WI38 (cell line): ENCODE measurements around the gene MCRS1.

Experiments
- H3K4me3 ChIP-seq: 2 replicates; pipeline ENCODE4 v1.5.1; 2011; ENCODE audit warnings: low read depth, mild to moderate bottlenecking, control low read depth, low read length
- TF ChIP-seq, protein P1 (sequence below): IDR thresholded peaks from 2 replicates; pipeline ENCODE4 v1.5.1; 2012; ENCODE audit warnings: low read depth, mild to moderate bottlenecking, control low read depth, low read length

MCRS1 gene

GRCh38 chr12:49557917-49558215 is 10.1 kb downstream of the MCRS1 start:
- TF ChIP-seq, protein P1, sequence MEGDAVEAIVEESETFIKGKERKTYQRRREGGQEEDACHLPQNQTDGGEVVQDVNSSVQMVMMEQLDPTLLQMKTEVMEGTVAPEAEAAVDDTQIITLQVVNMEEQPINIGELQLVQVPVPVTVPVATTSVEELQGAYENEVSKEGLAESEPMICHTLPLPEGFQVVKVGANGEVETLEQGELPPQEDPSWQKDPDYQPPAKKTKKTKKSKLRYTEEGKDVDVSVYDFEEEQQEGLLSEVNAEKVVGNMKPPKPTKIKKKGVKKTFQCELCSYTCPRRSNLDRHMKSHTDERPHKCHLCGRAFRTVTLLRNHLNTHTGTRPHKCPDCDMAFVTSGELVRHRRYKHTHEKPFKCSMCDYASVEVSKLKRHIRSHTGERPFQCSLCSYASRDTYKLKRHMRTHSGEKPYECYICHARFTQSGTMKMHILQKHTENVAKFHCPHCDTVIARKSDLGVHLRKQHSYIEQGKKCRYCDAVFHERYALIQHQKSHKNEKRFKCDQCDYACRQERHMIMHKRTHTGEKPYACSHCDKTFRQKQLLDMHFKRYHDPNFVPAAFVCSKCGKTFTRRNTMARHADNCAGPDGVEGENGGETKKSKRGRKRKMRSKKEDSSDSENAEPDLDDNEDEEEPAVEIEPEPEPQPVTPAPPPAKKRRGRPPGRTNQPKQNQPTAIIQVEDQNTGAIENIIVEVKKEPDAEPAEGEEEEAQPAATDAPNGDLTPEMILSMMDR: no peak

GRCh38 chr12:49557187-49557916 is 10.6 kb downstream of the MCRS1 start:
- no peak overlapping the region for H3K4me3 ChIP-seq
- TF ChIP-seq, protein P1: no peak

More at GRCh38 chr12:49557917-49558215, 10.1 kb downstream of the MCRS1 start:
- no peak overlapping the region for H3K4me3 ChIP-seq

GRCh38 chr12:49556391-49557186 is 11.4 kb downstream of the MCRS1 start:
- TF ChIP-seq, protein P1: no peak
- H3K4me3 ChIP-seq: no peak overlapping the region

GRCh38 chr12:49555631-49556390 is 12.1 kb downstream of the MCRS1 start:
- TF ChIP-seq, protein P1: no peak
- H3K4me3 ChIP-seq: no peak overlapping the region

GRCh38 chr12:49554266-49554665 is 13.7 kb downstream of the MCRS1 start:
- TF ChIP-seq, protein P1: no peak
- no peak overlapping the region for H3K4me3 ChIP-seq

DNA sequence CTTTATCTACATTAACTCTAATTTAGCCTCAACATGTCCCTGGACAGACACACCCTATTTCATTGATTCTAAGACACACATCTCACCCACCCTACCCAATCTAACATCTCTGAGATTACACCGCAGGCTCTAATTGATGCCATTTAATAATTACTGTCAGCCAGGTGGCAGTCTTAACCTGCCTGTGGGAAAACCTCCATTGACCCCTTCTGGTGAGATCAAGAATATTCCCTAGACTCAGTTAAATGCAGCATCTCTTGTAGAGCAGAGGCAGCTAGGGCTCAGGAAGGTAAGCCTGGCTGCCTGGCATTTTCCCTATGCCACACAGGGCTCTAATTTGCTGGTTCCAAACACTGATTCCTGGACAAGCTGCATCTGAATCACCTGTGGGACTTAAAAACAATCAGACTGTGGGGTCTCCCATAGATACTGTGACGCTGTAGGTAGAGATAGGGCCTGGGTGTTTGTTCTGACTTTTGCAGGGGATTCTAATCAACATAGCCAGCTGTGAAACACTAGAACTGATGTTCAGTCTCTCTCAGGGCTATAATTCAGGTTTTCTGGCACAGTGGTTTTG is 14.3 kb downstream of the MCRS1 start:
- TF ChIP-seq, protein P1: no peak
- H3K4me3 ChIP-seq: no peak overlapping the region

DNA sequence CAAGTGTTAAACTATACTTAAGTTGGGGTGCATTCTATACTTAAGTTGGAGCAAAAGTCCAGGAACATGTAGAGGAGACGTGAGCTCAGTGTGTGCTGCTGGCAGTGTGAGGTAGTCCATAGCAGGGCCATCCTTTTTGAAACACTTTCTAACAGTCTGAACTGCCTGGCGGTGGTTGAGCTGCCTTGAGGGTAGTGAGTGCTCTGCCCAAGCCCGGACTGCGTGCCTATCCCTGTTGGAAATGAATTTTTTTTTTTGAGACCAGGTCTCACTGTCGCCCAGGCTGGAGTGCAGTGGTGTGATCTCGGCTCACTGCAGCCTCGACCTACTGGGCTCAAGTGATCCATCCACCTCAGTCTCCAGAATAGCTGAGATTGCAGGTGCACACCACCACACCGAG is 15.0 kb downstream of the MCRS1 start:
- TF ChIP-seq, protein P1: no peak
- no peak overlapping the region for H3K4me3 ChIP-seq
